ENCODE results near the gene PVR. TPM values are rescaled to one million over a fixed set of nuclear protein-coding genes. Genes with fewer than 3 reads are reported as not detected.
"Not testable (repeated sequence)": the region's sequence is repeated elsewhere in the genome, so short reads cannot be mapped to it uniquely, and the experiment has no call there.

PVR gene
- total RNA-seq, 1 donor from 2014 or later: 33.5 TPM

DNA sequence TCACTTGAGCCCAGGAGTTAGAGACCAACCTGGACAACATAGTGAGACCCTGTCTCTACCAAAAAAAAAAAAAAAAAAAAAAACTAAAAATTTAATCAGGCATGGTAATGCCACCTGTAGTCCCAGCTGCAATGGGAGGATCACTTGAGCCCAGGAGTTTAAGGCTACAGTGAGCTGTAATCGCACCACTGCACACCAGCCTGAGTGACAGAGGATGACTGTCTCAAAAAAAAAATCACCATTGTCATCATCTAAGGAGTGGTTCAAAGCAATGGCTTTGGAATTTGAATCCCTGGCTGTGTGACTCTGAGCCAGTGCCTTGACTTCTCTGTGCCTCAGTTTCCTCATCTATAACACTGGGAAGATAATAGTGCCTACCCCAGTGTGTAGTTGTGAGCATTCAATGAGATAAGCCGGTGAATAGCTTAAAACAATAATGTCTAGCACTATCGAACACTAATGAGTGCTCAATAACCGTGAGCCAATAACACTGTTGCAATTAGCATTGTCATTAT, 18.8 kb upstream of the PVR start:
- TF ChIP-seq, protein P1, sequence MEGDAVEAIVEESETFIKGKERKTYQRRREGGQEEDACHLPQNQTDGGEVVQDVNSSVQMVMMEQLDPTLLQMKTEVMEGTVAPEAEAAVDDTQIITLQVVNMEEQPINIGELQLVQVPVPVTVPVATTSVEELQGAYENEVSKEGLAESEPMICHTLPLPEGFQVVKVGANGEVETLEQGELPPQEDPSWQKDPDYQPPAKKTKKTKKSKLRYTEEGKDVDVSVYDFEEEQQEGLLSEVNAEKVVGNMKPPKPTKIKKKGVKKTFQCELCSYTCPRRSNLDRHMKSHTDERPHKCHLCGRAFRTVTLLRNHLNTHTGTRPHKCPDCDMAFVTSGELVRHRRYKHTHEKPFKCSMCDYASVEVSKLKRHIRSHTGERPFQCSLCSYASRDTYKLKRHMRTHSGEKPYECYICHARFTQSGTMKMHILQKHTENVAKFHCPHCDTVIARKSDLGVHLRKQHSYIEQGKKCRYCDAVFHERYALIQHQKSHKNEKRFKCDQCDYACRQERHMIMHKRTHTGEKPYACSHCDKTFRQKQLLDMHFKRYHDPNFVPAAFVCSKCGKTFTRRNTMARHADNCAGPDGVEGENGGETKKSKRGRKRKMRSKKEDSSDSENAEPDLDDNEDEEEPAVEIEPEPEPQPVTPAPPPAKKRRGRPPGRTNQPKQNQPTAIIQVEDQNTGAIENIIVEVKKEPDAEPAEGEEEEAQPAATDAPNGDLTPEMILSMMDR (IDR thresholded peaks at IDR 0.05; ENCODE audit: borderline replicate concordance): no peak
- intact Hi-C loops (cut with micrococcal nuclease): no loop called here
- no peak overlapping the region for H3K4me3 ChIP-seq

DNA sequence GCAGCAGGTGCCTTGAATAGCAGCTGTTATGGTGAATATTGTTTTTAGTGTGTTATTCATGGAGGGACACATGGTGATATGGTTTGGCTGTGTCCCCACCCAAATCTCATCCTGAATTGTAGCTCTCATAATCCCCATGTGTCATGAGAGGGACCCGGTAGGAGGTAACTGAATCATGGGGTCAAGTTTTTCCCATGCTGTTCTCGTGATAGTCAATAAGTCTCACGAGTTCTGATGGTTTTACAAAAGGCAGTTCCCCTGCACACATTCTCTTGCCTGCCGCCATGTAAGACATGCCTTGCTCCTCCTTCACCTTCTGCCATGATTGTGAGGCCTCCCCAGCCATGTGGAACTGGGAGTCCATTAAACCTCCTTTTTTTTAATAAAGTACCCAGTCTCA, 18.1 kb upstream of the PVR start:
- H3K4me3 ChIP-seq; H3K36me3 ChIP-seq; H3K4me1 ChIP-seq; DNase-seq; H3K27ac ChIP-seq (replicated peaks); intact Hi-C loops (cut with micrococcal nuclease); H3K9me3 ChIP-seq (replicated peaks); H3K27me3 ChIP-seq (ENCODE audit: low read depth): not testable (repeated sequence)

More for the DNA sequence above, 18.8 kb upstream of the PVR start:
- peaks cover 9% of the 10 kb centered on the region for H3K4me1 ChIP-seq
- no peaks in the 10 kb centered on the region for H3K9me3 ChIP-seq (replicated peaks)
- no peak overlapping the region for H3K27ac ChIP-seq (replicated peaks)
- DNase-seq: no peak
- no peaks in the 10 kb centered on the region for H3K27me3 ChIP-seq (ENCODE audit: low read depth)
- H3K36me3 ChIP-seq: no peaks in the 10 kb centered on the region

DNA sequence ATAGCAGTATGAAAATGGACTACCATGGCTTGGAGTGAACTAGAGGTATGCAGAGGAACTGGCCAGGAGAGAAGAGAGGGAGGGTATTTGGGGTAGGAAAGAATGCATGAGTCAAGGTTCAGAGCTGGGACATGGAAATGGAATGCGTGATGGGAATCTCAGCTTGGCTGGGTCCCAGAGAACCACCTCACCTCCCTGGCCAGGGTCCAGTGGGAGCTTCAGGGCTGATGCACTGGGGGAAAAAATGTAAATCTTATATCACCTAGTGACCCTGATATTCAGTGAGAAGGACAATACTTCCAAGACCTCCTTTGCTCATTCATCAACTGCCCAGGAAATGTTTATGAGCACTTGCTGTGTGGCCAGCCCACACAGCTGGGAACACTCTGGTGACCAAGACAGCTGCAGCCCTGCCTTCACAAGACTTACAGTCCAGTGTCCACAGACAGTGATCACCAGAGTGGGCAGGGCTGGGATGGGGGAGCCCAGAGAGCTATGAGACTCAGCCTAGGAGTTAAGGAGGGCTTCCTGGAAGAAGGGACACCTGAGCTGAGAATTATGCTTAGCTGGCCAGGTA, 17.6 kb upstream of the PVR start:
- Histone ChIP-seq H3K9me3 (replicated peaks) (no peaks in the 10 kb centered on the region), H3K4me3 (no peak overlapping the region), H3K27me3 (ENCODE audit: low read depth) (no peaks in the 10 kb centered on the region), H3K4me1 (peaks cover 9% of the 10 kb centered on the region), H3K27ac (replicated peaks) (no peak overlapping the region), H3K36me3 (no peaks in the 10 kb centered on the region)
- intact Hi-C loops (cut with micrococcal nuclease): no loop called here
- TF ChIP-seq, protein P1 (IDR thresholded peaks at IDR 0.05; ENCODE audit: borderline replicate concordance): no peak
- no peak for DNase-seq

DNA sequence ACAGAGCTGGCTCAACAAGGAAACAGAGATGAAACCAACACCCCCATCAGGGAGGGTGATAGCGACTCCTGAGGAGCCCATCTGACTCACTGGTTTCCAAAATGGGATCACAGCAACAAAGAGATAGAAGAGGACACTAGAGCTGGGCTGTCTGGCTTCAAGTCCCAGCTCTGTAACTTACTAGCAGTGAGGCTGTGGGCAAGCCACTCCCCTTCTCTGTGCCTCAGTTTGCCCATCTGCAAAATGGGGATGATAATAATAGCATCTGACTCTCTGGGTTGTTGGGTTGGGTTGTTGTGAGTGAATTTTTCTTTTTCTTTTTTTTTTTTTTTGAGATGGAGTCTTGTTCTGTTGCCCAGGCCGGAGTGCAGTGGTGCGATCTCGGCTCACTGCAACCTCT, 16.1 kb upstream of the PVR start:
- H3K9me3 ChIP-seq (replicated peaks): no peaks in the 10 kb centered on the region
- H3K4me1 ChIP-seq: peaks cover 9% of the 10 kb centered on the region
- H3K4me3 ChIP-seq: no peak overlapping the region
- no peaks in the 10 kb centered on the region for H3K27me3 ChIP-seq (ENCODE audit: low read depth)
- H3K27ac ChIP-seq (replicated peaks): no peak overlapping the region
- intact Hi-C loops (cut with micrococcal nuclease): no loop called here
- TF ChIP-seq, protein P1 (IDR thresholded peaks at IDR 0.05; ENCODE audit: borderline replicate concordance): no peak
- H3K36me3 ChIP-seq: no peaks in the 10 kb centered on the region
- no peak for DNase-seq

DNA sequence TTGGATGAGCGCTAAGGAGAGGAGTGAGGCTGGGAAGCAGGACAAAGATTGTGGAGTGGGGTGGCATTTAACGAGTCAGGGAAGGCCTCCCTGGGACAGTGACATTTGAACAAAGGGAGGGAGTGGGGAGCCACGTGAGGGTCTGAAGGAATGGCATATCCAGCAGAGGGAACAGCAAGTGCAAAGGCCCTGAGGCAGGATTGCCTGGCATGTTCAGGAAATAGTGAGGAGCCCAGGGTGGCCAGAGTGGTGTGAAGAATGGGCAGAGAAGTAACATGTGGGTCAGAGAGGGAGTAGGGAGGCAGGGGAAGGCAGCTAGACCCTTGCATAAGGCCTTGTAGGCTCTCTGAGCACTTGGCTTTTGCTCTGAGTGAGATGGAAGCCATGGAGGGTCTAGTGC, 14.9 kb upstream of the PVR start:
- Histone ChIP-seq H3K9me3 (replicated peaks) (no peaks in the 10 kb centered on the region), H3K27ac (replicated peaks) (no peak overlapping the region), H3K27me3 (ENCODE audit: low read depth) (no peaks in the 10 kb centered on the region), H3K4me1 (peaks cover 18% of the 10 kb centered on the region), H3K36me3 (no peaks in the 10 kb centered on the region), H3K4me3 (no peak overlapping the region)
- intact Hi-C loops (cut with micrococcal nuclease): no loop called here
- DNase-seq: no peak
- TF ChIP-seq, protein P1 (IDR thresholded peaks at IDR 0.05; ENCODE audit: borderline replicate concordance): no peak

DNA sequence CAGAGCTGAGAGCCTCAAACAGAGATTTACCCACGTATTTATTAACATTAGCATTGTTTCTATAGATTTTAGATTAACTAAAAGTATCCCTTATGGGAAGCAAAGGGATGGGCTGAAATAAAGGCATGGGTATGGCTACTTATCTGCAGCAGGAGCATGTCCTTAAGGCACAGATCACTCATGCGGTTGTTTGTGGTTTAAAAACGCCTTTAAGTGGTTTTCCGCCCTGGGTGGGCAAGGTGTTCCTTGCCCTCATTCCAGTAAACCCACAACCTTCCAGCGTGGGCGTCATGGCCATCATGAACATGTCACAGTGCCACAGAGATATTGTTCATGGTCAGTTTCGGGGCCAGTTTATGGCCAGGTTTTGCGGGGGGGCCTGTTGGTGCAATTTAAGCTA, 12.1 kb upstream of the PVR start:
- H3K4me3 ChIP-seq; H3K27me3 ChIP-seq (ENCODE audit: low read depth); H3K27ac ChIP-seq (replicated peaks); DNase-seq; intact Hi-C loops (cut with micrococcal nuclease); H3K9me3 ChIP-seq (replicated peaks); H3K36me3 ChIP-seq: not testable (repeated sequence)
- H3K4me1 ChIP-seq: peaks cover 28% of the 10 kb centered on the region

DNA sequence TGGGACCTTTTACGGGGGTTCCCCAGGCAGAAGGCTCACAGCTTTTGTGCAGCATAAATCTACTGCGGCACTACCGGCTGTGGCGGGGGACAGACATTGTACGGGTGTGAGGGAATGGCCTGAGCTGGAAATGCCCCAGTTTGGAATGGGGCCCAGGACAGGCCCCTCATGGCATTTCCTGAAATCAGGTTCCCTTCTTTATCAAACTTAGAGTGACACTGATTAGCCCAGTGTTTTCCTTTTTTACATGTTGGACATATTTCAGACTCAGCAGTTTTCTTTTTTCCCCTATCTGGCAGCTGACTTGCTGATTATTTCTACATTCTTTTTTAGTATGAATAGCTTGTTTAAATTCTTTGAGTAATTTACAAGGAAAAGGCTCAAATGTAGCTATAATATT, 9.7 kb upstream of the PVR start:
- H3K27me3 ChIP-seq (ENCODE audit: low read depth); H3K36me3 ChIP-seq; DNase-seq; intact Hi-C loops (cut with micrococcal nuclease); H3K9me3 ChIP-seq (replicated peaks): not testable (repeated sequence)
- Histone ChIP-seq H3K27ac (replicated peaks) (peak overlapping the region; percentile 70), H3K4me3 (peak overlapping the region; percentile 45), H3K4me1 (peaks cover 29% of the 10 kb centered on the region)

Data from left ventricle myocardium inferior (tissue), 1 donor.